HG03460 (cell line): Measurements from ENCODE around the gene SYT9.

ENCODE experiments used
- ATAC-seq: cut with Tn5 transposase; IDR thresholded peaks from one replicate; pipeline ENCODE4 v1.9.1; 2021; ENCODE audit not compliant: unreplicated experiment

The SYT9 gene

DNA sequence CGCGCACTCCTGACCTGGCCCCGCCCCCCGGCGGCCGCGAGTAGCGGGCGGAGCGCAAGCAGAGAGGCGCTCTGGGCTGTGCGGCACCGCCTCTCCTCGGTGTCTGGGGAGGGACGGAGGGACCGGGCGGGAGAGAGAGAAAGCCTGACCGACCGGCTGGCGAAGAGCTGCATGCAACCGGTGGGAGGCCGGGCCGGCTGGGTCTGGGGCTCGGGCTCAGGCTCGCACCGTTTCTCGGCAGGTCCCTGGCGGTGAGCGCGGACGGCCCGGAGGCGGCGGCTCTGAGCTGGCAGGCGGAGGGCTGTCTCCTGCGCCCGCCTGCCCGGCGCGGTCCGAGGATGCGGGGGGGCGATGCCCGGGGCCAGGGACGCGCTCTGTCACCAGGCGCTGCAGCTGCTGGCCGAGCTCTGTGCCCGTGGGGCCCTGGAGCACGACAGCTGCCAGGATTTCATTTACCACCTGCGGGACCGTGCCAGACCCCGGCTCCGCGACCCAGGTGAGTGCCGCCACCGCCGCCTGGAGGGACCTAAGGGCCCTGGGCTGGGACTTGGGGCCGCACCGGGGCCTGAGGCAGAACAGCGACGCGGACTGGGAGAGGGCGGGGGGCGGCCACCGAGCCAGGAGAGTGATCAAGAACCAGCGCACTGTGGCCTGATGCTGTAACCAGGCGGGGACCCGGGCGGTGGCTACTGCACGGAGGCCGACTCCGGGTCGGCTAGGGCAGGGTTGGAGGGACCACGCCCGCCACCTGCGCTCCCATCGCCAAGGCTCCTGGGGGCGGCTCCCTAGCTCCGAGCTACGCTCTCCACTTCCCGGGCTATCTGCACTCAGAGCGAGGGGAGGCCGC, at the start of gene SYT9:
TSS of gene SYT9 (plus strand) at position 69 of the 847 bp plus-strand sequence. CDS start at position 352, 283 bp downstream.
- no peak for ATAC-seq

DNA sequence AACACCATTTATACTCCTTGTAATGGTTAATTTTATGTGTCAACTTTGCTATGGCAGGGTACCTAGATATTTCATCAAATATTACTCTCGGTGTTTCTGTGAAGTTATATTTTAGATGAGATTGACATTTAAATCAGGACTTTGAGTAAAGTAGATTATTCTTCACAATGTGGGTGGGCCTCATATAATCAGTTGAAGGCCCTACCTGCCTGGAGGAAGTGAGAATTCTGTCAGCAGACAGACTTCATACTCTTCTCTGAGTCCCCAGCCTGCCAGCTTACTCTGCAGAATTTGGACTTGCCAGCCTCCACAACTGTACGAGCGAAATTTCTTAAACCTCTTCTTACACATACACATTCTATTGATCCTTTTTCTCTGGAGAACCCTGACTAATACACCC, 49.3 kb upstream of the SYT9 start:
- ATAC-seq, result no peak

DNA sequence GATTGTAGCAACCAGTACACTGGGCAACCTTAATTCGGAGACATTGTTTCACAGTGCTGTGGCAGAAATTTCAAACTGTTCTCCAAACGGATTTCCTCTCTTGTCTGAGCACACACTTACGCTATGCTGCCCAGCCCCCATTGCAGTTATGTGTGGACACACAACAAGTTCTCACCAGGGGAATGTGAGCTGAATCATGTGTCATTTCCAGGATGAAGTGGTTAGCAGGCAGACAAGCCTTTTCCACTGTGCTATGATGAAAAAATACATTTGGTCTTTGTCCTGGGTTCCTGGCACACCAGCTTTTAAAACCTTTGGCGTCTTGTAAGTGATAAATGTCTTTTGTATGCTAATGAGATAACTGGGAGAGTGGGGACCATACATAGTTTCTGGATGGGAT, 46.9 kb upstream of the SYT9 start:
- ATAC-seq, result no peak

DNA sequence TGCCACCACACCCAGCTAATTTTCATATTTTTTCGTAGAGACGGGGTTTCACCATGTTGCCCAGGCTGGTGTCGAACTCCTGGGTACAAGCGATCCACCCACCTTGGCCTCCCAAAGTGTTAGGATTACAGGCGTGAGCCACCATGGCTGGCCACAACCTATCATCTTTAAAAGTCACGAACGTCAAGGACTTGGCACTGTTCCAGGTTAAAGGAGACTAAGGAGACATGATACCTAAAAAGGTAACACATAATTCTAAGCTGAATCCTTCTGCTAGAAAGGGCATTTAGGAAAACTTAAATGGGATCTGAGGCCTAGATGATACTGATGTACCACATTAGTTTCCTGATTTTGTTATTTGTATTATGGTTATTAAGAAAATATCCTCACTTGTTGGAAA, 43.3 kb upstream of the SYT9 start:
- ATAC-seq, result no peak

DNA sequence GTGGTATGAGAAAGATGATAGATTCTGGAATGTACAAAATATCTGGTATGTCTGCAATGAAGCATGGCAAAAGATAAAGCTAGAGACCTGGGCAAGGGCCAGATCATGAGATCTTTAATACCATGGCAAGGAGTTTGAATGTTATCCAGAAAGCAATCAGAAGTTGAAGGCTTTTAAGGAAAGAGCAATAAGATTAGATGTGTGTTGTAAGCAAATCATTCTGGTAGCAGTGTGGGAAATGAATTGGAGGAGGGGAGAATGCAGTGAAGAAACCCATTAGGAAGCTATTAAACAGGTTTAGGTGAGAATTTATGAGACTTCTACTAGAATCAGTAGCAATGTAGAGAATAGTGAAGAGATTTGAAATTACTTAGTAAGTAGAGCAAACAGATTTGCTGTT, 32.2 kb upstream of the SYT9 start:
- ATAC-seq, result no peak

GRCh38 chr11:7220636-7221035, 31.1 kb upstream of the SYT9 start:
- no peak for ATAC-seq

- no peak for ATAC-seq
These were observed 29.1 kb upstream of the SYT9 start for GRCh38 chr11:7222619-7223018.

- no peak for ATAC-seq
These were observed 11.8 kb upstream of the SYT9 start for GRCh38 chr11:7239877-7240276.

GRCh38 chr11:7245341-7245740, 6.4 kb upstream of the SYT9 start:
- no peak for ATAC-seq

DNA sequence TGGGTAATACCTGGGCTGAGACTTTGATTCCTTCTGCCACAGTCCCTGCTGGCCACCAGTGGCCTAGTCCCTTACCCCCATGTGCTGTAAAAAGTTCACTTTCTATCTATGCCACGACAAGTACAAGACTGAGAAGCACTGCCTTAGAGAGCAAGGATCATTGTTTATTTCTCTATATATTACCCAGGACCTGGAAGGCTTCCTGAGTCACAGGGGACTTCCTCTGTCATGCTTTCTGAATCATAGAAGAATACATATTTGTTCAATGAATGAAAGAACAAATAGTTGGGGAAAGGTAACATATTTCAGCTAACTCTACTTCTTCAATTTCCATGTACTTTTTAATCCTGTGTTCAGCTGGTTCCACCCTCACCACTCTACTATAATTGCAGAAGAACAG, 5.5 kb upstream of the SYT9 start:
- ATAC-seq, result no peak

- ATAC-seq, result no peak
These were observed 1.5 kb upstream of the SYT9 start for GRCh38 chr11:7250166-7250565.

GRCh38 chr11:7251487-7251835, 243 bp upstream of the SYT9 start:
- no peak for ATAC-seq

DNA sequence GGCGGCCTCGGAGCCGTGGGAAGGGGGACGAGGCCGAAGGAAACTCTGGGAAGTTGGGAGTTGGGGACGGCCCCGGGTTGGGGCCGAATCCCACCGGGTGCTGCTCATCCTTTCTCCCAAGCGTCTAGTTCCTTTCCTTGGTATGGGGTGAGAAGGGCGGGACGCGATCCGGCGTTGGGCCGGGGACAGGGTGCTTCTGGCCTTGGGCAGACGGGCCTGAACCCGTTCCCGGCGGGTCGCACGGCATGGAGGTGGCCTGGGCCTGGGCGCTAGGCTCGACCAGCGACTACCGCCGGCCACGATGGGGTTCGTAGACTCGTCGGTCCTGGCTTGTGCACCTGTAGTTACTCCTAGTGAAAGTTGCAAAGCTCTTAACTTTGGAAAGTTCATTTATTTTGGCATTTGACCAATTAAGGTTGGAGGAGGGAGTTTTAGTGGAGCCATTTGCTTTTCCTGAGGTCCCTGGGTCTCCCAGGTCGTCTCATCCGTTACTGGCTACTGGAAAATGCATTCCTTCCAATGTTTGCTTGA, 1.0 kb downstream of the SYT9 start:
- no peak for ATAC-seq

DNA sequence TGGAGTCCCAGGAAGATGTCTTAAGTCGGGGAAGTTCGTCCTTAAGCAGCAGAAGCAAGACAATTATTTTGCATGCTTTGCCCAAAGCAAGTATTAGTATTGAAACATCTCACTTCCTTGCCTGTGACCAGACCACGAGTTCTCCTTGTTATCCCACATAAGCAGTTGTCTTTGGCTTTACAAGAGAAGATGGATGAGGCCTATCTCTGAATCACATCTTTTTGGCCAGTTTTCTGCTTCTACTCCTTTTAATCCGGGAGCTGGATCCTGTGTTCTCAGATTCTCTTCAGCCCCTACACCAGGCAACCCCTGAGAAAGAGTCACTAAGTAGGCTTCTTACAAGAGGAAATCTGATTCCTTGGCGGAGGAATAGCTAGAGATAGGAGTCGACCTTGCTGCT, 2.1 kb downstream of the SYT9 start:
- no peak for ATAC-seq

GRCh38 chr11:7254731-7255291, 3.1 kb downstream of the SYT9 start:
- ATAC-seq, result no peak

DNA sequence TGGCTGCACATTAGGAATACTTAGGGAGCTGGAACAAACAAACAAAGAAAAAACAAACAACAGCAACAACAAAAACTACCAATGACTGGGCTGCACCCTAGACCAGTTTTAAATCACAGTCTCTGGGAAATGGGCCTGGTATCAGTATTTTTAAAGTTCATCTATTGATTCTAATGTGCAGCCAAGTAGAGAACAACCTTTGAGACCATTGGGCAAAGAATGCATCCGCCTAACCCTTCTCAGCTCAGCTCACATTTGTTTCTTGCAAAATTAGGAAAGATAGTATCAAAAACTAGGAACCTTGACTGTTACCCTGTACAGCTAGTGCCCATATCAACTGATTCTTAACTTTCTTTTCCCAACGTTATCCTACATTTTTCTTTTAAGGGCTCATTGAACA, 5.2 kb downstream of the SYT9 start:
- no peak for ATAC-seq

DNA sequence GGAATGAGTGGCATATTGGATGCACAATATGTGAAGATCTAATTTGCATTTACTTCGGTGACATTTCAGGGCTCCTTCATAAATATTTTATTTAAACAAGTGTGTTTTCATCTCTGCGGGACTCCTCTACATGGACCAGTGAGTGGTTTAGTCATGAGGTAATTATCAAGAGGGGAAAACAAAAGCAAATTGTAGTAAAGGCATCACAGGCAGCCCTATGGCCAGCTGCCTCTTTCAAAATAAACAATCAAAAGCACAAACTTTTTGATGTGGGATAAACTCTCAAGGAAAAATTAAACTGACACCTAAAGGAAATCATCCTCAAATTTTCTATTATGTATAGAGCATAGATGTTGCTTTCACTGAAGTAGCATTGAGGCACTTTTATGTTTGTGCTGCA, 6.0 kb downstream of the SYT9 start:
- ATAC-seq, result no peak

- no peak for ATAC-seq
These were observed 9.9 kb downstream of the SYT9 start for GRCh38 chr11:7261578-7261977.

DNA sequence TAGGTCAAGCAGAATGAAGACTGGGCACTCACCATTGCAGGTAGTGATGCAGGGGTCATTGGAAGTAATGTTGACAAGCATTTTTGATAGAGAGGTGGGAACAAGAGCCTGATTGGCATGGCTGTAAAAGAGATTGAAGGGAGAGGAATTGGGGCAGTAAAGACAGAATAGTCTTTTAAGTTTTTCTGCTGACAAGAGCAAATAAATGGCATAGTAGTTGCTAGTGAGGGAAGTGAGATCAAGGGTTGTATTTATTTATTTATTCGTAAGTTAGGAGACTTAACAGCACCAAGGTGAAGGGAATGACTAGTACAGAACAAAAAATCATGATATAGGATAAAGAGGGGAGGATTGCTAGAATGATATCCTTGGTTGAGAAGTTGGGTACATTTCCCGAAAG, 11.0 kb downstream of the SYT9 start:
- ATAC-seq, result no peak

- ATAC-seq, result no peak
These were observed 12.1 kb downstream of the SYT9 start for GRCh38 chr11:7263842-7264241.

- ATAC-seq, result no peak
These were observed 17.1 kb downstream of the SYT9 start for GRCh38 chr11:7268758-7269157.

- ATAC-seq, result no peak
These were observed 18.6 kb downstream of the SYT9 start for GRCh38 chr11:7270233-7270865.
